HG03432 (cell line): ENCODE data around the gene PLIN4.

Experiments used
- ATAC-seq: cut with Tn5 transposase; IDR thresholded peaks from one replicate; pipeline ENCODE4 v1.9.1; 2021; ENCODE audit warnings: mild to moderate bottlenecking, moderate library complexity; ENCODE audit not compliant: unreplicated experiment

PLIN4 gene

GRCh38 chr19:4493104-4493928 is 25.0 kb downstream of the PLIN4 start:
- no peak for ATAC-seq

- ATAC-seq = no peak
Observed at GRCh38 chr19:4492337-4493103, 25.8 kb downstream of the PLIN4 start.

GRCh38 chr19:4491446-4491845 is 26.8 kb downstream of the PLIN4 start:
- no peak for ATAC-seq

- no peak for ATAC-seq
Observed at GRCh38 chr19:4488496-4488895, 29.8 kb downstream of the PLIN4 start.

GRCh38 chr19:4487572-4487971 is 30.7 kb downstream of the PLIN4 start:
- no peak for ATAC-seq

GRCh38 chr19:4483385-4483784 is 34.9 kb downstream of the PLIN4 start:
- no peak for ATAC-seq

GRCh38 chr19:4482721-4483364 is 35.4 kb downstream of the PLIN4 start:
- ATAC-seq = no peak

GRCh38 chr19:4477034-4477801 is 41.1 kb downstream of the PLIN4 start:
- ATAC-seq = no peak

GRCh38 chr19:4474514-4475022 is 43.7 kb downstream of the PLIN4 start:
- no peak for ATAC-seq

GRCh38 chr19:4473763-4474513 is 44.3 kb downstream of the PLIN4 start:
- ATAC-seq = no peak

GRCh38 chr19:4473011-4473762 is 45.1 kb downstream of the PLIN4 start:
- ATAC-seq = no peak

GRCh38 chr19:4472174-4472974 is 45.9 kb downstream of the PLIN4 start, which contains the start of gene HDGFL2:
Gene HDGFL2, plus strand, starts transcription at chr19:4472297. Its CDS starts 54 bp downstream, at chr19:4472351.
- peak; percentile 5 for ATAC-seq

GRCh38 chr19:4471403-4472173 is 46.7 kb downstream of the PLIN4 start:
- peak; percentile 82 for ATAC-seq

GRCh38 chr19:4467835-4468234 is 50.5 kb downstream of the PLIN4 start:
- ATAC-seq = no peak

GRCh38 chr19:4464815-4465581 is 53.3 kb downstream of the PLIN4 start:
- ATAC-seq = no peak

GRCh38 chr19:4457654-4458395 is 60.5 kb downstream of the PLIN4 start, which contains the start of gene UBXN6:
Gene UBXN6, minus strand, starts transcription at chr19:4457794. Its CDS starts 97 bp downstream, at chr19:4457697.
- peak; percentile 89 for ATAC-seq
